ENCODE data around the gene KCP. TPM values are rescaled to one million over a fixed set of nuclear protein-coding genes. Genes with fewer than 3 reads are reported as not detected.

Gene KCP
- polyA plus RNA-seq, 1 of the 3 experiments (the other 2 are of a cell fraction), result not detected

- Histone ChIP-seq H3F3A (replicated peaks; ENCODE audit: insufficient read depth) (no peaks in the 10 kb centered on the region), H3K9me3 (no peaks in the 10 kb centered on the region), H3K9me2 (no peaks in the 10 kb centered on the region), H4K20me1 (ENCODE audit: insufficient read depth) (no peaks in the 10 kb centered on the region), H3K9ac (no peak overlapping the region), H3K4me3 (ENCODE audit: low read depth in 2 of 2, low read length in 1 of 2) (no peak overlapping the region), H3K4me2 (no peak overlapping the region), H2AFZ (ENCODE audit: low read depth) (no peak overlapping the region), H3K27ac (ENCODE audit: low read depth in 2 of 2, low read length in 1 of 2) (no peak overlapping the region), H3K79me2 (ENCODE audit: insufficient read depth) (no peaks in the 10 kb centered on the region), H3K4me1 (ENCODE audit: control insufficient read depth in 1 of 2, insufficient read depth in 2 of 2, low read depth in 1 of 2, low read length in 1 of 2) (peaks cover 0 to 17% of the 10 kb centered on the region in 2 experiments; a peak in 2 of 4 replicates), H3K27me3 (ENCODE audit: insufficient read depth) (no peaks in the 10 kb centered on the region), H3K36me3 (replicated peaks in 1 of 2; ENCODE audit: control insufficient read depth in 1 of 2, insufficient read depth in 2 of 2, low read length in 1 of 2) (peaks cover under 1 to 2% of the 10 kb centered on the region in 2 experiments)
- peak; percentile 33 for DNase-seq
- POLR2A ChIA-PET, result interaction anchor here (1.3 kb wide), 1 partner anchor 14 kb away, joined by 3 read pairs; no protein-coding TSS in a partner anchor
- CTCF ChIA-PET, result interaction anchor here (0.9 to 1.6 kb wide), 2 partner anchors 43 to 66 kb away, joined by 3 read pairs; no protein-coding TSS in a partner anchor
- no peak for TF ChIP-seq USF2 (IDR thresholded peaks at IDR 0.05; ENCODE audit: borderline replicate concordance, low read depth, low read length)
- TF ChIP-seq MXI1 (IDR thresholded peaks at IDR 0.05; ENCODE audit: low read depth, low read length), result no peak
- TF ChIP-seq MAX (IDR thresholded peaks at IDR 0.05; ENCODE audit: low read depth), result no peak
- TF ChIP-seq FOXM1 (IDR thresholded peaks at IDR 0.05; ENCODE audit: low read depth), result no peak
- no peak for TF ChIP-seq RXRA (IDR thresholded peaks at IDR 0.05; ENCODE audit: borderline replicate concordance, low read depth)
- no peak for TF ChIP-seq SMC3 (IDR thresholded peaks at IDR 0.05; ENCODE audit: low read depth, low read length)
- no peak for TF ChIP-seq CHD2 (IDR thresholded peaks at IDR 0.05; ENCODE audit: low read length, partially characterized antibody)
- TF ChIP-seq IRF3 (IDR thresholded peaks at IDR 0.05; ENCODE audit: low read depth, low read length), result no peak
- TF ChIP-seq ZBTB33 (IDR thresholded peaks at IDR 0.05; ENCODE audit: borderline replicate concordance, low read depth), result no peak
- no peak for TF ChIP-seq MEF2A (IDR thresholded peaks at IDR 0.05; ENCODE audit: borderline replicate concordance, low read depth)
- TF ChIP-seq GABPA (IDR thresholded peaks at IDR 0.05; ENCODE audit: low read depth), result no peak
- no peak for TF ChIP-seq USF1 (IDR thresholded peaks at IDR 0.05; ENCODE audit: borderline replicate concordance, low read depth)
- no peak for TF ChIP-seq FOXJ3 (CRISPR knock-in tag; IDR thresholded peaks at IDR 0.05)
- no peak for TF ChIP-seq TAF1 (IDR thresholded peaks at IDR 0.05; ENCODE audit: borderline replicate concordance, low read depth, low read length)
- no peak for TF ChIP-seq NRF1 (IDR thresholded peaks at IDR 0.05; ENCODE audit: low read depth, low read length)
- TF ChIP-seq RFX5 (IDR thresholded peaks at IDR 0.05; ENCODE audit: low read length), result no peak
- no peak for TF ChIP-seq RAD21 (IDR thresholded peaks at IDR 0.05; ENCODE audit: low read length)
- no peak for TF ChIP-seq ELF1 (IDR thresholded peaks at IDR 0.05)
- 92% methylated on average over 20 of the region's 21 CpGs for WGBS (ENCODE audit: low lambda C conversion rate)
Measured at GRCh38 chr7:128945668-128946366, 35.3 kb upstream of the KCP start.

Measured in SK-N-SH (cell line).